H1 (cell line): ENCODE measurements around the gene HSD17B4. TPM values are rescaled to one million over a fixed set of nuclear protein-coding genes. Genes with fewer than 3 reads are reported as not detected.
A peak's percentile ranks its signal among the peaks of the same experiment; 100 is the strongest.

Experiments used
- CTCF ChIA-PET: fragments of 300-600 bp; sonication (Branson Sonifier 250); formaldehyde crosslinking; loops from one replicate; lab custom pipeline; 2021; ENCODE audit not compliant: partially characterized antibody; lab: Charles Lee
- POLR2A ChIA-PET: fragments of 300-600 bp; sonication (Branson Sonifier 250); formaldehyde crosslinking; loops from one replicate; lab custom pipeline; 2021; ENCODE audit warnings: inconsistent platforms; ENCODE audit not compliant: partially characterized antibody; lab: Charles Lee
- DNase-seq, 2 experiments: peaks; one replicate each; pipeline versions ENCODE4 v3.0.0 to v3.0.0-alpha.2; 2010 to 2022; ENCODE audit warnings: low spot score in 2 of 2, low read depth in 1 of 2, mixed read lengths in 1 of 2
- FAIRE-seq: peaks from 2 replicates; lab custom pipeline; 2011; peaks lifted over from hg19 to GRCh38; lab: Jason Lieb, UNC
- H2AFZ ChIP-seq: 2 replicates; pipeline ENCODE4 v1.8.1; 2012; ENCODE audit warnings: low read length, inconsistent platforms
- H2AK5ac ChIP-seq: 2 replicates; pipeline ENCODE4 v1.6.1; 2013; ENCODE audit warnings: low read depth, low read length
- H2BK120ac ChIP-seq: replicated peaks from 2 replicates; pipeline ENCODE3; 2013; ENCODE audit warnings: low read depth, low read length, inconsistent platforms
- H2BK12ac ChIP-seq: 2 replicates; pipeline ENCODE4 v1.6.1; 2013; ENCODE audit warnings: low read depth, low read length
- H2BK15ac ChIP-seq: 2 replicates; pipeline ENCODE4 v1.6.1; 2013; ENCODE audit warnings: low read length
- H2BK20ac ChIP-seq: 2 replicates; pipeline ENCODE4 v1.6.1; 2013; ENCODE audit warnings: low read length
- H2BK5ac ChIP-seq: 2 replicates; pipeline ENCODE4 v1.6.1; 2013; ENCODE audit warnings: low read depth, low read length
- H3K14ac ChIP-seq: 2 replicates; pipeline ENCODE4 v1.6.1; 2013; ENCODE audit warnings: inconsistent platforms; ENCODE audit not compliant: insufficient read length
- H3K18ac ChIP-seq: 2 replicates; pipeline ENCODE4 v1.6.1; 2013; ENCODE audit warnings: low read length; ENCODE audit errors: extremely low read depth
- H3K23ac ChIP-seq: 2 replicates; pipeline ENCODE4 v1.6.1; 2013; ENCODE audit warnings: inconsistent platforms; ENCODE audit not compliant: insufficient read length
- H3K23me2 ChIP-seq: 2 replicates; pipeline ENCODE4 v1.6.1; 2013; ENCODE audit warnings: low read depth, low read length
- H3K27ac ChIP-seq: 2 replicates; pipeline ENCODE4 v1.6.1; 2011; ENCODE audit warnings: low read depth, low read length, inconsistent platforms
- H3K27me3 ChIP-seq, 4 experiments: replicated peaks in 1 of 4; 1 replicate in 1 of 4; 2 replicates in 3 of 4; pipeline versions ENCODE4 v1.6.1 to v1.8.1; 2011 to 2013; ENCODE audit warnings: low read length in 3 of 4, mild to moderate bottlenecking in 3 of 4, inconsistent platforms in 2 of 4, mixed read lengths in 2 of 4, moderate library complexity in 1 of 4; ENCODE audit not compliant: control insufficient read depth in 3 of 4, insufficient read depth in 3 of 4; ENCODE audit errors: extremely low read depth in 1 of 4
- H3K36me3 ChIP-seq, 4 experiments: 2 replicates each; pipeline versions ENCODE4 v1.6.1 to v1.8.1; 2011 to 2013; ENCODE audit warnings: mild to moderate bottlenecking in 4 of 4, low read length in 3 of 4, moderate library complexity in 2 of 4, control low read depth in 1 of 4, inconsistent platforms in 1 of 4; ENCODE audit not compliant: insufficient read depth in 4 of 4, control insufficient read depth in 2 of 4
- H3K4ac ChIP-seq: replicated peaks from 2 replicates; pipeline ENCODE3; 2013; ENCODE audit warnings: low read length, low read depth, mixed read lengths, inconsistent platforms; ENCODE audit not compliant: insufficient read length
- H3K4me1 ChIP-seq, 4 experiments: replicated peaks in 1 of 4; 1 replicate in 1 of 4; 2 replicates in 3 of 4; pipeline versions ENCODE4 v1.6.1 to v1.8.1; 2011 to 2013; ENCODE audit warnings: low read length in 3 of 4, inconsistent platforms in 2 of 4, mixed read lengths in 1 of 4; ENCODE audit not compliant: insufficient read depth in 4 of 4, control insufficient read depth in 3 of 4
- H3K4me2 ChIP-seq, 2 experiments: 2 replicates each; pipeline versions ENCODE4 v1.6.1 to v1.8.1; 2011 to 2013; ENCODE audit warnings: low read depth in 2 of 2, low read length in 2 of 2, control low read depth in 1 of 2, inconsistent platforms in 1 of 2, mild to moderate bottlenecking in 1 of 2; ENCODE audit not compliant: insufficient read depth in 1 of 2
- H3K4me3 ChIP-seq, 4 experiments: fragments of 200-600, 300-600 bp in 1 of 4; sonication (generic), shearing (Covaris generic), sonication (Bioruptor Twin) in 1 of 4; 2 replicates each; pipeline versions ENCODE4 v1.5.1 to v1.8.1; 2011 to 2016; ENCODE audit warnings: low read length in 4 of 4, low read depth in 3 of 4, control low read depth in 2 of 4, inconsistent platforms in 2 of 4, mild to moderate bottlenecking in 2 of 4, mixed read lengths in 1 of 4, moderate library complexity in 1 of 4; ENCODE audit not compliant: insufficient read depth in 2 of 4; ENCODE audit errors: extremely low read depth in 1 of 4
- H3K56ac ChIP-seq: replicated peaks from 2 replicates; pipeline ENCODE3; 2013; ENCODE audit warnings: low read depth, mild to moderate bottlenecking, mixed read lengths, low read length, inconsistent platforms; ENCODE audit not compliant: insufficient read length
- H3K79me1 ChIP-seq: 2 replicates; pipeline ENCODE4 v1.6.1; 2013; ENCODE audit warnings: low read depth, low read length, control low read depth
- H3K79me2 ChIP-seq, 2 experiments: 2 replicates each; pipeline versions ENCODE4 v1.6.1 to v1.8.1; 2012 to 2013; ENCODE audit warnings: low read length in 2 of 2, mild to moderate bottlenecking in 2 of 2, inconsistent platforms in 1 of 2; ENCODE audit not compliant: insufficient read depth in 2 of 2, control insufficient read depth in 1 of 2
- H3K9ac ChIP-seq, 4 experiments: replicated peaks in 1 of 4; 1 replicate in 1 of 4; 2 replicates in 3 of 4; pipeline versions ENCODE4 v1.6.1 to v1.8.1; 2011 to 2013; ENCODE audit warnings: low read depth in 3 of 4, low read length in 3 of 4, control low read depth in 2 of 4, mild to moderate bottlenecking in 2 of 4, moderate library complexity in 2 of 4, inconsistent platforms in 1 of 4; ENCODE audit errors: extremely low read depth in 1 of 4
- H3K9me3 ChIP-seq, 2 experiments: 2 replicates each; pipeline versions ENCODE4 v1.6.1 to v1.8.1; 2012 to 2013; ENCODE audit warnings: mild to moderate bottlenecking in 2 of 2, moderate library complexity in 2 of 2, control low read depth in 1 of 2, inconsistent platforms in 1 of 2, low read depth in 1 of 2, low read length in 1 of 2, mixed read lengths in 1 of 2; ENCODE audit not compliant: insufficient read depth in 2 of 2
- H4K20me1 ChIP-seq, 2 experiments: replicated peaks in 1 of 2; 2 replicates each; pipeline versions ENCODE3 to v1.8.1; 2011 to 2013; ENCODE audit warnings: inconsistent platforms in 2 of 2, low read length in 2 of 2, mild to moderate bottlenecking in 1 of 2; ENCODE audit not compliant: insufficient read depth in 2 of 2, control insufficient read depth in 1 of 2
- H4K5ac ChIP-seq: 2 replicates; pipeline ENCODE4 v1.6.1; 2013; ENCODE audit warnings: low read length, low read depth, mixed read lengths, inconsistent platforms; ENCODE audit not compliant: insufficient read length
- H4K8ac ChIP-seq: 2 replicates; pipeline ENCODE4 v1.8.0; 2013; ENCODE audit warnings: mild to moderate bottlenecking, moderate library complexity, low read length, inconsistent platforms; ENCODE audit not compliant: insufficient read depth; ENCODE audit errors: extremely low read depth
- H4K91ac ChIP-seq: replicated peaks from 2 replicates; pipeline ENCODE3; 2013; ENCODE audit warnings: low read length, mixed read lengths, inconsistent platforms; ENCODE audit not compliant: insufficient read length
- KDM4A ChIP-seq: IDR thresholded peaks from one replicate; pipeline ENCODE4 v1.7.1; 2012; ENCODE audit warnings: low read depth, mild to moderate bottlenecking, moderate library complexity, low read length, inconsistent platforms; ENCODE audit not compliant: severe bottlenecking
- NRF1 ChIP-seq: IDR thresholded peaks from 2 replicates; pipeline ENCODE4 v1.6.1; 2011; ENCODE audit warnings: mild to moderate bottlenecking, low read depth, low read length, improper control_type of control experiment
- YY1 ChIP-seq: IDR thresholded peaks from 2 replicates; pipeline ENCODE4 v1.6.1; 2011; ENCODE audit warnings: low read depth, mild to moderate bottlenecking, low read length
- WGBS, 2 experiments: shearing (Covaris generic) in 1 of 2; methylation state at CpG; one replicate each; pipeline versions ENCODE4 v1.1.6 to v1.1.7; 2013 to 2015; ENCODE audit warnings: low lambda C conversion rate in 2 of 2, mixed read lengths in 2 of 2, inconsistent platforms in 1 of 2, low coverage in 1 of 2, missing lambda C conversion rate in 1 of 2; ENCODE audit not compliant: insufficient replicate concordance in 2 of 2, insufficient coverage in 1 of 2, insufficient read length in 1 of 2; ENCODE audit errors: extremely low coverage in 1 of 2, missing lambda C conversion rate in 1 of 2; 5-methylcytosine and 5-hydroxymethylcytosine counted together
- polyA plus RNA-seq, 7 experiments: library from polyadenylated mRNA; depleted of rRNA in 3 of 7; stranded (reverse) in 5 of 7; unstranded in 2 of 7; fragments of >200 nt in 5 of 7; fragments of 200-250 nt in 2 of 7; gene quantifications; 1 replicate in 5 of 7; 2 replicates in 1 of 7; 4 replicates in 1 of 7; pipeline versions ENCODE4 v1.2.1 to v1.2.3, GENCODE V29; 2011 to 2013; ENCODE audit warnings: missing spikeins in 2 of 7, mixed read lengths in 2 of 7
- total RNA-seq: library from RNA; stranded (reverse); fragmentation: NEBNext Ultra II Directional; extraction: Animal tissue kit (Norgen Biotek cat#: 25700); gene quantifications from 2 replicates; pipeline ENCODE4 v1.2.1, GENCODE V29; 2021

HSD17B4 gene
- total and polyA plus RNA-seq, 2 of the 8 experiments (the other 6 are each of a cell fraction or from before 2014, with no cell fraction given), result 305 to 369 TPM

- 30% methylated on average over 6 of the region's 6 CpGs; no CpG with 5 or more reads in 1 of the 2 experiments for whole genome bisulfite sequencing, 2 experiments
- Histone ChIP-seq H4K20me1 (no peaks in the 10 kb centered on the region), H3K4me1 (peaks cover 0 to 10% (median 3%) of the 10 kb centered on the region in 4 experiments; a peak in 4 of 7 replicates), H2AK5ac (0 out of 2 replicates have a peak overlapping the region, but pooled peaks have one; percentile 30), H3K56ac (no peak overlapping the region), H3K9me3 (peaks cover 11% of the 10 kb centered on the region in 2 experiments), H3K14ac (no peak overlapping the region), H2BK15ac (no peak overlapping the region), H3K23me2 (peaks cover 2% of the 10 kb centered on the region), H3K36me3 (peaks cover 0 to under 1% (median 0%) of the 10 kb centered on the region in 4 experiments; a peak in 1 of 8 replicates), H2AFZ (no peak overlapping the region; the same call in 1 of the 2 replicates), H3K4me2 (peak overlapping the region; percentile 83 to 99; a peak in 2 of 4 replicates), H2BK5ac (no peak overlapping the region; the same call in 1 of the 2 replicates)
- CTCF ChIA-PET, result interaction anchor here (1.0 to 1.5 kb wide), 6 partner anchors 17 to 91 kb away, joined by 3 to 8 read pairs (median 3); no protein-coding TSS in a partner anchor
- FAIRE-seq, result no peak
- DNase-seq, result no peak
- peak; percentile 14 for TF ChIP-seq KDM4A
- no peak for TF ChIP-seq NRF1
- peak; percentile 88 for TF ChIP-seq YY1
- TF ChIP-seq, all 59 proteins: peak for 2
- no peaks in the 10 kb centered on the region; a peak in 1 of 7 replicates for H3K27me3 ChIP-seq
- H3K79me1 ChIP-seq, result 0 out of 2 replicates have a peak, but pooled peaks cover 6% of the 10 kb centered on the region
- peaks cover 8 to 37% of the 10 kb centered on the region in 2 experiments; a peak in 3 of 4 replicates for H3K79me2 ChIP-seq
- no peak overlapping the region for H3K18ac ChIP-seq
- no peak overlapping the region for H4K5ac ChIP-seq
- no peak overlapping the region for H3K9ac ChIP-seq
- no peak overlapping the region for H3K23ac ChIP-seq
- H3K27ac ChIP-seq, result no peak overlapping the region
- H3K4me3 ChIP-seq, result peak overlapping the region; percentile 72 to 84 (median 82); a peak in 6 of 8 replicates
- H3K4ac ChIP-seq, result no peak overlapping the region
- H2BK120ac ChIP-seq, result no peak overlapping the region
- H4K91ac ChIP-seq, result no peak overlapping the region
- H2BK12ac ChIP-seq, result no peak overlapping the region
- H4K8ac ChIP-seq, result no peak overlapping the region
- POLR2A ChIA-PET, result interaction anchor here (0.6 to 1.8 kb wide), 7 partner anchors 12 to 373 kb away, joined by 3 to 7 read pairs (median 3); no protein-coding TSS in a partner anchor
- no peak overlapping the region for H2BK20ac ChIP-seq
Observed at GRCh38 chr5:119452060-119452372, 281 bp upstream of the HSD17B4 start.
